ENCODE results near the gene NDUFB10. TPM values are rescaled to one million over a fixed set of nuclear protein-coding genes. Genes with fewer than 3 reads are reported as not detected.

Gene NDUFB10
- total RNA-seq, 1 donor from 2014 or later: 126 TPM

- no peak for TF ChIP-seq CTCF (IDR thresholded peaks at IDR 0.05)
- no peak overlapping the region for H3K4me3 Mint-ChIP-seq (ENCODE audit: unreplicated experiment)
- peaks cover 23% of the 10 kb centered on the region for H3K27me3 Mint-ChIP-seq (ENCODE audit: unreplicated experiment)
- H3K36me3 Mint-ChIP-seq (ENCODE audit: unreplicated experiment): no peaks in the 10 kb centered on the region
- peaks cover 12% of the 10 kb centered on the region for H3K4me1 Mint-ChIP-seq (ENCODE audit: unreplicated experiment)
- no peak for DNase-seq (ENCODE audit: extremely low spot score, unreplicated experiment)
- no peak overlapping the region for H3K27ac Mint-ChIP-seq (ENCODE audit: unreplicated experiment)
- no peaks in the 10 kb centered on the region for H3K9me3 Mint-ChIP-seq (ENCODE audit: unreplicated experiment)
These were observed 45.8 kb upstream of the NDUFB10 start for GRCh38 chr16:1913327-1914083.

GRCh38 chr16:1914084-1914608 lies 45.2 kb upstream of the NDUFB10 start:
- Mint-ChIP-seq H3K36me3 (ENCODE audit: unreplicated experiment) (no peaks in the 10 kb centered on the region), H3K4me1 (ENCODE audit: unreplicated experiment) (peaks cover 9% of the 10 kb centered on the region), H3K9me3 (ENCODE audit: unreplicated experiment) (no peaks in the 10 kb centered on the region), H3K4me3 (ENCODE audit: unreplicated experiment) (no peak overlapping the region), H3K27ac (ENCODE audit: unreplicated experiment) (no peak overlapping the region), H3K27me3 (ENCODE audit: unreplicated experiment) (peaks cover 28% of the 10 kb centered on the region)
- no peak for TF ChIP-seq CTCF (IDR thresholded peaks at IDR 0.05)
- DNase-seq (ENCODE audit: extremely low spot score, unreplicated experiment): no peak

GRCh38 chr16:1914988-1915387 lies 44.4 kb upstream of the NDUFB10 start:
- H3K4me3 Mint-ChIP-seq (ENCODE audit: unreplicated experiment): no peak overlapping the region
- H3K9me3 Mint-ChIP-seq (ENCODE audit: unreplicated experiment): no peaks in the 10 kb centered on the region
- peaks cover 28% of the 10 kb centered on the region for H3K27me3 Mint-ChIP-seq (ENCODE audit: unreplicated experiment)
- TF ChIP-seq CTCF (IDR thresholded peaks at IDR 0.05): no peak
- peaks cover 2% of the 10 kb centered on the region for H3K4me1 Mint-ChIP-seq (ENCODE audit: unreplicated experiment)
- no peak for DNase-seq (ENCODE audit: extremely low spot score, unreplicated experiment)
- H3K27ac Mint-ChIP-seq (ENCODE audit: unreplicated experiment): no peak overlapping the region
- no peaks in the 10 kb centered on the region for H3K36me3 Mint-ChIP-seq (ENCODE audit: unreplicated experiment)

- no peaks in the 10 kb centered on the region for H3K36me3 Mint-ChIP-seq (ENCODE audit: unreplicated experiment)
- peaks cover 36% of the 10 kb centered on the region for H3K27me3 Mint-ChIP-seq (ENCODE audit: unreplicated experiment)
- H3K4me3 Mint-ChIP-seq (ENCODE audit: unreplicated experiment): no peak overlapping the region
- peaks cover 5% of the 10 kb centered on the region for H3K4me1 Mint-ChIP-seq (ENCODE audit: unreplicated experiment)
- no peak for TF ChIP-seq CTCF (IDR thresholded peaks at IDR 0.05)
- no peaks in the 10 kb centered on the region for H3K9me3 Mint-ChIP-seq (ENCODE audit: unreplicated experiment)
- DNase-seq (ENCODE audit: extremely low spot score, unreplicated experiment): no peak
- no peak overlapping the region for H3K27ac Mint-ChIP-seq (ENCODE audit: unreplicated experiment)
These were observed 43.4 kb upstream of the NDUFB10 start for GRCh38 chr16:1915732-1916639.

GRCh38 chr16:1916640-1916990 lies 42.7 kb upstream of the NDUFB10 start:
- H3K4me3 Mint-ChIP-seq (ENCODE audit: unreplicated experiment): no peak overlapping the region
- no peak overlapping the region for H3K27ac Mint-ChIP-seq (ENCODE audit: unreplicated experiment)
- TF ChIP-seq CTCF (IDR thresholded peaks at IDR 0.05): no peak
- H3K36me3 Mint-ChIP-seq (ENCODE audit: unreplicated experiment): no peaks in the 10 kb centered on the region
- DNase-seq (ENCODE audit: extremely low spot score, unreplicated experiment): no peak
- H3K27me3 Mint-ChIP-seq (ENCODE audit: unreplicated experiment): peaks cover 42% of the 10 kb centered on the region
- no peaks in the 10 kb centered on the region for H3K9me3 Mint-ChIP-seq (ENCODE audit: unreplicated experiment)
- peaks cover 5% of the 10 kb centered on the region for H3K4me1 Mint-ChIP-seq (ENCODE audit: unreplicated experiment)
